Osteoblast (primary cell): ENCODE measurements around the gene SDR9C7. TPM values are rescaled to one million over a fixed set of nuclear protein-coding genes. Genes with fewer than 3 reads are reported as not detected.
A peak's percentile ranks its signal among the peaks of the same experiment; 100 is the strongest.
"Not testable (repeated sequence)": the region's sequence is repeated elsewhere in the genome, so short reads cannot be mapped to it uniquely, and the experiment has no call there.

Experiments
- DNase-seq: peaks from one replicate; pipeline ENCODE4 v3.0.0; 2011; ENCODE audit warnings: low spot score, mixed read lengths; ENCODE audit not compliant: insufficient read length; ENCODE audit errors: missing footprints
- H2AFZ ChIP-seq: 2 replicates; pipeline ENCODE4 v1.6.0; 2011; ENCODE audit warnings: mild to moderate bottlenecking, low read length
- H3K27ac ChIP-seq: 2 replicates; pipeline ENCODE4 v1.5.1; 2011; ENCODE audit warnings: mild to moderate bottlenecking, low read depth, low read length, moderate library complexity
- H3K27me3 ChIP-seq: 2 replicates; pipeline ENCODE4 v1.6.0; 2012; ENCODE audit warnings: mild to moderate bottlenecking, control low read depth, inconsistent platforms, low read length, moderate library complexity; ENCODE audit not compliant: insufficient read depth
- H3K36me3 ChIP-seq: 2 replicates; pipeline ENCODE4 v1.5.1; 2011; ENCODE audit warnings: mild to moderate bottlenecking, low read length, control low read depth, moderate library complexity; ENCODE audit not compliant: insufficient read depth
- H3K4me1 ChIP-seq: 2 replicates; pipeline ENCODE4 v1.5.1; 2011; ENCODE audit warnings: mild to moderate bottlenecking, low read length, control low read depth, moderate library complexity; ENCODE audit not compliant: insufficient read depth
- H3K4me2 ChIP-seq: 2 replicates; pipeline ENCODE4 v1.6.0; 2011; ENCODE audit warnings: mild to moderate bottlenecking, low read length; ENCODE audit not compliant: insufficient read depth
- H3K4me3 ChIP-seq: fragments of 200-600 bp; sonication (generic); 3 replicates; pipeline ENCODE4 v1.5.1; 2012; ENCODE audit warnings: mild to moderate bottlenecking, low read length, inconsistent platforms; ENCODE audit not compliant: insufficient read depth
- H3K79me2 ChIP-seq: 2 replicates; pipeline ENCODE4 v1.6.0; 2012; ENCODE audit warnings: mild to moderate bottlenecking, low read length, control low read depth, inconsistent platforms; ENCODE audit not compliant: insufficient read depth
- H3K9me3 ChIP-seq: 2 replicates; pipeline ENCODE4 v1.5.1; 2011; ENCODE audit warnings: low read depth, low read length, control low read depth
- H4K20me1 ChIP-seq: 2 replicates; pipeline ENCODE4 v1.6.0; 2012; ENCODE audit warnings: mild to moderate bottlenecking, low read length, control low read depth; ENCODE audit not compliant: insufficient read depth
- CTCF ChIP-seq: IDR thresholded peaks from 2 replicates; pipeline ENCODE4 v1.5.1; 2011; ENCODE audit warnings: mild to moderate bottlenecking, low read depth, low read length, moderate library complexity; ENCODE audit errors: extremely low read depth
- total RNA-seq: library from RNA; depleted of rRNA; stranded (reverse); fragments of >200 nt; gene quantifications from 2 replicates; pipeline ENCODE4 v1.2.3, GENCODE V29; 2012

The SDR9C7 gene
- total RNA-seq, 1 donor, result not detected

GRCh38 chr12:56884421-56884820 is 49.8 kb downstream of the SDR9C7 start:
- Histone ChIP-seq H3K4me1 (peaks cover 4% of the 10 kb centered on the region), H3K27me3 (peaks cover 7% of the 10 kb centered on the region), H3K27ac (no peak overlapping the region), H3K4me3 (no peak overlapping the region), H3K9me3 (no peaks in the 10 kb centered on the region), H3K79me2 (no peaks in the 10 kb centered on the region), H4K20me1 (no peaks in the 10 kb centered on the region), H2AFZ (no peak overlapping the region), H3K4me2 (no peak overlapping the region), H3K36me3 (no peaks in the 10 kb centered on the region)
- DNase-seq, result peak; percentile 85
- TF ChIP-seq CTCF, result no peak

- not testable (repeated sequence) for DNase-seq, H4K20me1 ChIP-seq, H3K79me2 ChIP-seq, H3K9me3 ChIP-seq, H3K36me3 ChIP-seq, H2AFZ ChIP-seq, H3K4me2 ChIP-seq, H3K4me3 ChIP-seq, H3K27me3 ChIP-seq, H3K4me1 ChIP-seq, H3K27ac ChIP-seq
These were observed 51.8 kb downstream of the SDR9C7 start for GRCh38 chr12:56882407-56882806.

- Histone ChIP-seq H3K27me3 (peaks cover 3% of the 10 kb centered on the region), H3K4me1 (peaks cover 4% of the 10 kb centered on the region), H2AFZ (no peak overlapping the region), H3K9me3 (no peaks in the 10 kb centered on the region), H3K4me3 (no peak overlapping the region), H3K27ac (no peak overlapping the region), H3K79me2 (no peaks in the 10 kb centered on the region), H4K20me1 (no peaks in the 10 kb centered on the region), H3K36me3 (no peaks in the 10 kb centered on the region), H3K4me2 (no peak overlapping the region)
- no peak for TF ChIP-seq CTCF
- peak; percentile 80 for DNase-seq
These were observed 53.8 kb downstream of the SDR9C7 start for GRCh38 chr12:56880125-56880992.

- not testable (repeated sequence) for H3K36me3 ChIP-seq, H3K4me1 ChIP-seq, H3K4me3 ChIP-seq, H3K79me2 ChIP-seq, DNase-seq, H4K20me1 ChIP-seq, H3K9me3 ChIP-seq, H3K27ac ChIP-seq, H3K4me2 ChIP-seq, H3K27me3 ChIP-seq, H2AFZ ChIP-seq
These were observed 54.7 kb downstream of the SDR9C7 start for GRCh38 chr12:56879240-56880124.
